Peyer's patch (tissue), 4 donors: Measurements from ENCODE around the gene INKA2.

Experiments
- POLR2A ChIP-seq, 2 donors: fragments of 450-650 bp; IDR thresholded peaks; one replicate each; pipeline ENCODE4 v1.5.1; 2017; ENCODE audit warnings: antibody characterized with exemption in 2 of 2, mild to moderate bottlenecking in 2 of 2, moderate library complexity in 2 of 2
- TF ChIP-seq, protein P1 (sequence below), 6 experiments: fragments of 450-650 bp in 4 of 6; fragments of 200-600 bp in 2 of 6; sonication (generic) in 1 of 6; IDR thresholded peaks; one replicate each; pipeline ENCODE4 v1.5.1; 2017 to 2019; ENCODE audit warnings: antibody characterized with exemption in 6 of 6, mild to moderate bottlenecking in 3 of 6, moderate library complexity in 1 of 6

DNA sequence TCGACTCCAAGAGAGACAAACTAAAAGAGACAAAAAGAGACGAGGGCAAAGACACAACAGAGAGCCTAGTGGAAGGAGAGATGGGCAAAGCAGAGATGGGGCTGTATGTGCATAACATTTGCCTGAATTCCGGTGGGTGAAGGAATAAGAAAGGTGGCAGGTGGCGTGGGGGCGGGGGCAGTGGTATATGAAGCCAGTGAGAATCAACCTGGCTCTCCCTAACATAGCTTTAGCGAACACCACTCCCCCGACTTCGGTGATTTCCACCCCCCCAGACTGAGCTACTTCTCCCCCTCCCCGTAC, 1.1 kb downstream of the INKA2 start:
- TF ChIP-seq, protein P1, sequence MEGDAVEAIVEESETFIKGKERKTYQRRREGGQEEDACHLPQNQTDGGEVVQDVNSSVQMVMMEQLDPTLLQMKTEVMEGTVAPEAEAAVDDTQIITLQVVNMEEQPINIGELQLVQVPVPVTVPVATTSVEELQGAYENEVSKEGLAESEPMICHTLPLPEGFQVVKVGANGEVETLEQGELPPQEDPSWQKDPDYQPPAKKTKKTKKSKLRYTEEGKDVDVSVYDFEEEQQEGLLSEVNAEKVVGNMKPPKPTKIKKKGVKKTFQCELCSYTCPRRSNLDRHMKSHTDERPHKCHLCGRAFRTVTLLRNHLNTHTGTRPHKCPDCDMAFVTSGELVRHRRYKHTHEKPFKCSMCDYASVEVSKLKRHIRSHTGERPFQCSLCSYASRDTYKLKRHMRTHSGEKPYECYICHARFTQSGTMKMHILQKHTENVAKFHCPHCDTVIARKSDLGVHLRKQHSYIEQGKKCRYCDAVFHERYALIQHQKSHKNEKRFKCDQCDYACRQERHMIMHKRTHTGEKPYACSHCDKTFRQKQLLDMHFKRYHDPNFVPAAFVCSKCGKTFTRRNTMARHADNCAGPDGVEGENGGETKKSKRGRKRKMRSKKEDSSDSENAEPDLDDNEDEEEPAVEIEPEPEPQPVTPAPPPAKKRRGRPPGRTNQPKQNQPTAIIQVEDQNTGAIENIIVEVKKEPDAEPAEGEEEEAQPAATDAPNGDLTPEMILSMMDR (IDR thresholded peaks at IDR 0.05) = no peak
- TF ChIP-seq POLR2A (IDR thresholded peaks at IDR 0.05) = no peak
